ENCODE results near the gene FRMD3.

FRMD3 gene

DNA sequence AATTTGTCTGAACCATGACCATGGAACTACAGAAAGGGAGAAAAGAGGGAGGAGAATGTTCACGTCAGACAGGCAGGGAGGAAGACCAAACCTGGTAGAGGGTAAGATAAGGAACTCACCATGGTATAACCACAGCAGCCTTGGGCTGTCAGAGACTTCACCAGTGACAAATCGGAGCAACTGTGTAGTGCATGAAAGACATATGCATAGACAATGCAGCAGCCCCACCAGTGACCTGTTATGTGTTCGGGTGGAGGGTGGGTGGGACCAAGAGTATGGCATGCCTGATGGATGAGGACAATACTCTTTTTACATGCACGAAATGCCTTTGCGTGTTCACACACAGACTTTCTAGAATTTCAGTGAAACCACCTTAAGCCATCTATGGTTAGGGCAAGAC is 253.5 kb downstream of the FRMD3 start:
- no peak for DNase-seq (ENCODE audit: low read depth in 2 of 2)

DNA sequence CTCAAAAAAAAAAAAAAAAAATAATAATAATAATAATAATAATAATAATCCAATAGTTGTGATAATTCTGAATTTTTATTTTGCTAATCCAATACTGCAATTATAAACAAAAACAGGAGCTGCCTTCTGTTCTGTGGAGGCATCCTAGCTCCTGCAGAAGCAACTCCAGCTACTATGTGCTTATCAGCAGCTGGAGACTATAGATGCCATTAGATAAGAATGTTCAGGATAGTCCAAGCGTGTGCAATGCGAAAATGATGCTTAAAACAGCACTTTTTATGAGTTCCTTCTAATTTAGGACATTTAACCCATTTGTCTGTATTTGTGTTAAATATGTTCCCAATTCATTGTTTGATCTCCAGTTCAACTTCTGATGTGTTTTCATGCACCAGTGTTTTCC is 254.7 kb downstream of the FRMD3 start:
- no peak for DNase-seq (ENCODE audit: low read depth in 2 of 2)

GRCh38 chr9:83281306-83282255 is 256.6 kb downstream of the FRMD3 start:
- no peak for DNase-seq (ENCODE audit: low read depth in 2 of 2)

DNA sequence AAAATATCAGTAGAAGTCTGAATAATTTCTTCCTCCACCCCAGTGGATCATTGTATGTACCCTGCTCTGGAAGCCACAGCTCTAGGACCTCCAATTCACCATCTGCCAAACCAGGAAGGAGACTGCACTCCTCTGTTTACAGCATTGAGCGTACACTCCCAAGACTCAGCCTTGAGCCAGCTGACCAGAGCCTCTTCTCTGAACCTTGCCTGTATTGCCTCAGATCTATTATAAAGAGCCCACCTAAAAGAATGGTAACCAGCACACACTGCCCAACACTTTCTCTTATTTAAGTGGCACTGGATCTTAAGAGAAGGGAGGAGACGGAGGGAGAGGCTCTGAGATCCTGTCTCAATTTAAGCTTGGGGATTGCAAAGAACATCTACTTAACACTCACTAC is 257.4 kb downstream of the FRMD3 start:
- no peak for DNase-seq (ENCODE audit: low read depth in 2 of 2)

DNA sequence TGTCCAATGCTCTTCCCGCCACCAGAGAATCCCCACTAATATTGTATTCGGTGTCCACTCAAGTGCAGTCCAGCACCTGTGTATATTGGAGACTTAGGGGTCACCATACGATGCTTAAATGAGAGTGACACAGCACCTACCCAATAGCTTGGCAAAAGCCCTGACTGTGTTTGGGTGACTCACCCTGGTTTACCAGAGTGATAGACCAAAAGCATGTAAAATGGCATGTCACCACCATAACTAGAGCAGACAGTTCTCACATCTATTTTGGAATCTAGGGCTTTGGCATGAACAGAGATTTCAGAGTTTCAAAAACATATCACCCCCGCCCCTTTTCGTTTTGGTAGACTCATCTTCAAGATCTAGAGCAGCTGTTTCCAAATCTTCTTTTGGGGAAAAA is 257.9 kb downstream of the FRMD3 start:
- no peak for DNase-seq (ENCODE audit: low read depth in 2 of 2)

DNA sequence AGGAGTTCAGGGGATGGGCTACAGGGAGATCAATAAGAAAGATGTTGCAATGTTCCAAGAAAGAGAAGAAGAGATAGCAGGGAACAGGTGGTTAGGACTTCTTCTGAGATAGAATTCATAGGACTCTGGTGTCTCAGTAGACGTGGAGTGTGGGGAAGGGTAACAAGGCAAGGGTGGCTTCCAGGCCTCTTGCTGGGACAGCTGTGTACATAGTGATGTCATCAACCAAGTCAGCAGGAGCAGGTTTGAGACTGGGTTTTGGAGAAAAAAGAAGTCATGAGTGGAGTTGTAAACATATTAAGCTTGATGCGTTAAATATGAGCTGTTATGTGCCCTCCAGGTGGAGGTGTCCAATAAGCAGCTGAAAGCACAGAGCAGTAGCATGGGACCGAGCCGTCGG is 263.4 kb downstream of the FRMD3 start:
- no peak for DNase-seq (ENCODE audit: low read depth in 2 of 2)

- no peak for DNase-seq (ENCODE audit: low read depth in 2 of 2)
These were observed 266.5 kb downstream of the FRMD3 start for GRCh38 chr9:83271665-83272071.

DNA sequence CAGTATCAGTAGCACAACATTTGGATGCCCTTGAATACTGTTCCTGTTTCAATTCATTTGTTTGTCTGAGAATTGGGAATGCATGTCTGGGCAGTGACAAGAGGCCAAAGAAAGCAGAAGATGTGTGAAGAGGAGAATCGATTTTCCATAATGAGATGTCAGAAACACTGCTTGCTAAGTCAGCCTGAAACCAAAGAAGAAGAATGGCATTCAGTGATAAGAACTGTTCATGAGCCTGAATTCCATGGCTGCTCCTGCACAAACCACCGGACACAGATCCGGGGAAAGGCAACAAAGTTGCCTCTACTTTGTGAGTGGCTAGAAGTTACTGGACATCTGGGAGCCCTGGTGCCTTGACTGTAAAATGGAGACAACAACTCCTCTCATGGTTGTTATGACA is 268.1 kb downstream of the FRMD3 start:
- DNase-seq (ENCODE audit: low read depth in 2 of 2), result no peak

GRCh38 chr9:83267741-83268140 is 270.5 kb downstream of the FRMD3 start:
- no peak for DNase-seq (ENCODE audit: low read depth in 2 of 2)

GRCh38 chr9:83266666-83267496 is 271.3 kb downstream of the FRMD3 start:
- DNase-seq (ENCODE audit: low read depth in 2 of 2), result no peak

GRCh38 chr9:83266331-83266665 is 271.9 kb downstream of the FRMD3 start:
- DNase-seq (ENCODE audit: low read depth in 2 of 2), result no peak

- no peak for DNase-seq (ENCODE audit: low read depth in 2 of 2)
These were observed 273.9 kb downstream of the FRMD3 start for GRCh38 chr9:83264315-83264714.

DNA sequence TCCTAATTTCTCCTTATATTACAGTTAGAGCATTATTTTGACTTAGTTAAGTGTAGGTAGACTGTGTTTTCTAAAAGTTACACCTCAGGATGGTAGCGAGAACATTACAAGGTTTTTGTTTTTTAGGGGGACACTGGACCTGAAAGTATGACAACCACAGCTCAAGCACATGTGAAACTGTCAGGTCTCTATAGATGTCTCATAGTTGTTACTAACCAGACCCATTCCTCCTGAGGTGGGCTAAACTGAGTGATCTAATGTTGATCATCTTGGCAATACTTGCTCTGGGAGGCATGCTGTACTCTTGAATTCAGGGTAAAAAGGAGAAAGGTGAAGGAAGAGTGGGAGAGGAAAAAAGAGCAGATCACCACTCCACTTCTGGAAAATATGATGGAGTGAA is 278.6 kb downstream of the FRMD3 start:
- no peak for DNase-seq (ENCODE audit: low read depth in 2 of 2)

DNA sequence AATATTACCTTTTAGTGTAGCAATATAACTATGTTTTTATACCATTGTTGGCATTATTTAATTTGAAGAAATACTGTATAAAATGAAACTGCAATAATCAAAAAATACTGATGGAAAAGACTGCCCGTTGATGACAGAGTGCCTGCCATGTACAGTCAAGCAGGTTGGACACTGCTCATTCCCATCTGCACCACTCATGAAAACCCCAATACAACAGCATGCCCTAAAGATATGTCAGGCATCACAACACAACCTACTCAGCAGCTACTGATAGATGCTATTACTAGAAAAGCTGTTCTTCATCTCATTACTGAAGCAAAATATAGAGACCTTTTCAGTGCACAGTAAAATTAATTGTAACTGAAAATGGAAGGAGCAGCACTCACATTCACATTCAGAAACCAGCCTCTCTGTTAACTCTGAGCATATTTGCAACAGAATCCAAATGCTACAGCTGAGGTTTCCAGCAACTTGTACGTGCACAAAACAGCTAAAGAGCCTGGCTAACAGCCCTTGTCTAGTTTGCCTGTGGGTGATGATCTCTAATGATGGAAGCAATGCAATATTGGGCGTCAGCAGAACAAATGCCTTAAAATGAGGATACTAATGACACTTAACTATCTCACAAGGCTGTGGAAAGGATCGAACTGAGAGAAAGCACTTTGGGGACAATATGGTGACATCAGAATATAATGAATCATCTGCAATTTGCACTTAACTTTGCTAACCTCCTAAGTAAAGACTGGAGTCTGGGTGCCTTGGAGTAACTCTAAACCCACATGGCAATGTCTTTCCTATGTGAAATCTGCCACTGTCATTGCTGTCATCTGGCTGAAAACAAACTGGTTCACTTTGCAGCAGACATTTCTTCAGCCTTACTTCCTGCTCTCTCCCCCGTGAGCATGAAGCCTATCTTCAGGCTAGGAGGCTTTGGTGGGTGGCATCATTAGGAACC is 280.0 kb downstream of the FRMD3 start:
- DNase-seq (ENCODE audit: low read depth in 2 of 2), result no peak

DNA sequence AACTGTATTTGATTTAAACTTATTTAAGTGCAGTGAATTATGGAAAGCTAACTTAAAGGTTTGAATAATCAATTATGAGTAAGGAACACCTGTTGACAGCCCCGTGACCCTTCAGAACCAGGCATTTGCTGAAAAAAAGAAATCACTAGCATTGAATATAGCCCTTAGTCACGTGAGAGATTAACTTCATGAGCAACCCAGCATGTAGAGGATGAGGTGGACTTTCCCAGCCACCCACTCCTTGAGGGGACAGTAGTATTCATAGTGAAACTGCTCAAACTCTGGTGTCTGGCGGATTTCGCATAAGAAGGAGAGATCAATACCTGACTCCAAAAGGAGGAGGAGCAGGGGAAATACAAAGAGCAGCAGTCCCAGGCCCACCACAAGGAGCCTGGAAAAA is 290.5 kb downstream of the FRMD3 start:
- DNase-seq (ENCODE audit: low read depth in 2 of 2), result no peak

- DNase-seq (ENCODE audit: low read depth in 2 of 2), result no peak
These were observed 292.1 kb downstream of the FRMD3 start for GRCh38 chr9:83245979-83246659.

- DNase-seq (ENCODE audit: low read depth in 2 of 2), result no peak
These were observed 296.1 kb downstream of the FRMD3 start for GRCh38 chr9:83242066-83242465.

DNA sequence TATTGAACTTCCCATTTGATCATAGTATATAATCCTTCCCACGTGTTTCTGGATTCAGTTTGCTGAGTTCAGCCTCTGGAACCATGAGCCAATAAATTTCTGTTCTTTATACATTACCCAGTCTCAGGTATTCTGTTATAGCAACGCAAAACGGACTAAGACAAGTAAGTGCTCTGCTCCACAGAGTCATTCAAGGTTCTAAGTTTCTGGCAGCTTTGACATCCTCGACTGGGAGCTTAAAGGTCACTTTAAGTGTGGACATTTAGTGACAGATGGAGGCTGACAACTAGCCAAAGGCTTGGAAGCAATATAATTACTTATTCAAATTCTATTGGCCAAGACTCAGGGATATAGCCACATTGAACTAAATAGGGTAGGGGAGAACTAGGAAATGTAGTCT is 297.5 kb downstream of the FRMD3 start:
- no peak for DNase-seq (ENCODE audit: low read depth in 2 of 2)

DNA sequence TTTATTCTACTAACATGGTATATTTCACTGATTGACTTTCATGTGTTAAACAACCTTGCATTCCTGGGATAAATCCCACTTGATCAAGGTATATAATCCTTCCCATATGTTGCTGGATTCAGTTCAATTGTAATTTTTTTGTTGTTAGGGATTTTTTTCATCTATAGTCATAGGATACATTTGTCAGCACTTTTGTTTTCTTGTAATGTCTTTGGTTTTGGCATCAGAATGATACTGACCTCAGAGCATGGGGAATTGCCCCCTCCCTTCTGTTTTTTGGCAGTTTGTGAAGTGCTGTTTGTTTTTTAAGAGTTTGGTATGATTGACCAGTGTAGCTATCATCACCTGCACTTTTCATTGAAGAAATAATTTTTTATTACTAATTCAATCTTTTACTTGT is 298.5 kb downstream of the FRMD3 start:
- no peak for DNase-seq (ENCODE audit: low read depth in 2 of 2)

- no peak for DNase-seq (ENCODE audit: low read depth in 2 of 2)
These were observed 299.1 kb downstream of the FRMD3 start for GRCh38 chr9:83238871-83239640.
